Measurements from ENCODE around the gene VIPR1.

- TF ChIP-seq ZNF138 (tag by site-specific recombination; IDR thresholded peaks at IDR 0.05; ENCODE audit: borderline replicate concordance), result no peak
- no peak for TF ChIP-seq ZNF629 (tag by site-specific recombination; IDR thresholded peaks at IDR 0.05)
- TF ChIP-seq CTCF (tag by site-specific recombination; IDR thresholded peaks at IDR 0.05), result no peak
- TF ChIP-seq, protein P1, sequence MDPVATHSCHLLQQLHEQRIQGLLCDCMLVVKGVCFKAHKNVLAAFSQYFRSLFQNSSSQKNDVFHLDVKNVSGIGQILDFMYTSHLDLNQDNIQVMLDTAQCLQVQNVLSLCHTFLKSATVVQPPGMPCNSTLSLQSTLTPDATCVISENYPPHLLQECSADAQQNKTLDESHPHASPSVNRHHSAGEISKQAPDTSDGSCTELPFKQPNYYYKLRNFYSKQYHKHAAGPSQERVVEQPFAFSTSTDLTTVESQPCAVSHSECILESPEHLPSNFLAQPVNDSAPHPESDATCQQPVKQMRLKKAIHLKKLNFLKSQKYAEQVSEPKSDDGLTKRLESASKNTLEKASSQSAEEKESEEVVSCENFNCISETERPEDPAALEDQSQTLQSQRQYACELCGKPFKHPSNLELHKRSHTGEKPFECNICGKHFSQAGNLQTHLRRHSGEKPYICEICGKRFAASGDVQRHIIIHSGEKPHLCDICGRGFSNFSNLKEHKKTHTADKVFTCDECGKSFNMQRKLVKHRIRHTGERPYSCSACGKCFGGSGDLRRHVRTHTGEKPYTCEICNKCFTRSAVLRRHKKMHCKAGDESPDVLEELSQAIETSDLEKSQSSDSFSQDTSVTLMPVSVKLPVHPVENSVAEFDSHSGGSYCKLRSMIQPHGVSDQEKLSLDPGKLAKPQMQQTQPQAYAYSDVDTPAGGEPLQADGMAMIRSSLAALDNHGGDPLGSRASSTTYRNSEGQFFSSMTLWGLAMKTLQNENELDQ (tag by site-specific recombination; IDR thresholded peaks at IDR 0.05; ENCODE audit: low read depth), result no peak
- no peak for TF ChIP-seq BCL6B (tag by site-specific recombination; IDR thresholded peaks at IDR 0.05)
- TF ChIP-seq ZNF24 (tag by site-specific recombination; IDR thresholded peaks at IDR 0.05), result no peak
- TF ChIP-seq ZNF510 (tag by site-specific recombination; IDR thresholded peaks at IDR 0.05; ENCODE audit: insufficient replicate concordance), result no peak
- TF ChIP-seq ZNF530 (tag by site-specific recombination; IDR thresholded peaks at IDR 0.05; ENCODE audit: low read depth), result no peak
- TF ChIP-seq, protein P2, sequence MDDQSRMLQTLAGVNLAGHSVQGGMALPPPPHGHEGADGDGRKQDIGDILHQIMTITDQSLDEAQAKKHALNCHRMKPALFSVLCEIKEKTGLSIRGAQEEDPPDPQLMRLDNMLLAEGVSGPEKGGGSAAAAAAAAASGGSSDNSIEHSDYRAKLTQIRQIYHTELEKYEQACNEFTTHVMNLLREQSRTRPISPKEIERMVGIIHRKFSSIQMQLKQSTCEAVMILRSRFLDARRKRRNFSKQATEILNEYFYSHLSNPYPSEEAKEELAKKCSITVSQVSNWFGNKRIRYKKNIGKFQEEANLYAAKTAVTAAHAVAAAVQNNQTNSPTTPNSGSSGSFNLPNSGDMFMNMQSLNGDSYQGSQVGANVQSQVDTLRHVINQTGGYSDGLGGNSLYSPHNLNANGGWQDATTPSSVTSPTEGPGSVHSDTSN (CRISPR knock-in tag; IDR thresholded peaks at IDR 0.05), result no peak
- TF ChIP-seq ZNF776 (tag by site-specific recombination; IDR thresholded peaks at IDR 0.05; ENCODE audit: borderline replicate concordance), result no peak
- TF ChIP-seq PRDM1 (tag by site-specific recombination; IDR thresholded peaks at IDR 0.05), result no peak
- no peak for TF ChIP-seq ZSCAN30 (tag by site-specific recombination; IDR thresholded peaks at IDR 0.05)
- TF ChIP-seq ZNF146 (tag by site-specific recombination; IDR thresholded peaks at IDR 0.05), result no peak
Observed at GRCh38 chr3:42505849-42506410, 3.5 kb downstream of the VIPR1 start.
